HepG2 (cell line): ENCODE results near the gene PIK3CB. TPM values are rescaled to one million over a fixed set of nuclear protein-coding genes. Genes with fewer than 3 reads are reported as not detected.

Experiments
- ATAC-seq: fragments of 200-7000 bp; cut with Tn5 transposase; 3 replicates; pipeline ENCODE4 v1.9.1; 2020; ENCODE audit warnings: mild to moderate bottlenecking, moderate library complexity
- BruUV-seq: library from RNA; stranded (reverse); fragments of 400-500 nt; replicated peaks from 2 replicates; lab custom pipeline; 2021; lab: Mats Ljungman, UMichigan
- CTCF ChIA-PET: fragments of 300-600 bp; formaldehyde crosslinking; extraction: SDS; loops from one replicate; lab custom pipeline; 2021; ENCODE audit warnings: low total read pairs, inconsistent platforms, low intra/inter-chr PET ratio; lab: Yijun Ruan, JAX
- POLR2A ChIA-PET: fragments of 350-600 bp; sonication (Branson Sonifier 250); formaldehyde crosslinking; loops from one replicate; lab custom pipeline; 2020; ENCODE audit warnings: antibody characterized with exemption, inconsistent platforms; lab: Yijun Ruan, JAX
- DNase-seq: peaks from one replicate; pipeline ENCODE4 v3.0.0-alpha.2; 2015; ENCODE audit warnings: low spot score
- FAIRE-seq: peaks from 3 replicates; lab custom pipeline; 2011; peaks lifted over from hg19 to GRCh38; lab: Jason Lieb, UNC
- H2AFZ ChIP-seq: one replicate; pipeline ENCODE4 v1.6.1; 2011; ENCODE audit warnings: low read length, inconsistent platforms
- H3K27ac ChIP-seq: fragments of 300-600 bp; 3 replicates; pipeline ENCODE4 v1.8.0; 2011; ENCODE audit warnings: mixed run types, mild to moderate bottlenecking, mixed read lengths, low read length, inconsistent platforms; ENCODE audit not compliant: insufficient read depth; ENCODE audit errors: extremely low read length
- H3K27me3 ChIP-seq, 2 experiments: fragments of 200-600 bp in 1 of 2; 2 replicates in 1 of 2; 3 replicates in 1 of 2; pipeline versions ENCODE4 v1.6.0 to v1.8.0; 2011; ENCODE audit warnings: low read length in 2 of 2, mild to moderate bottlenecking in 2 of 2, moderate library complexity in 2 of 2, inconsistent platforms in 1 of 2; ENCODE audit not compliant: insufficient read depth in 2 of 2, control insufficient read depth in 1 of 2
- H3K36me3 ChIP-seq, 2 experiments: fragments of 200-600 bp in 1 of 2; replicated peaks in 1 of 2; 2 replicates in 1 of 2; 3 replicates in 1 of 2; pipeline versions ENCODE4 v1.5.1 to v1.8.0; 2011; ENCODE audit warnings: low read length in 2 of 2, inconsistent platforms in 1 of 2; ENCODE audit not compliant: insufficient read depth in 2 of 2, control insufficient read depth in 1 of 2
- H3K4me1 ChIP-seq: 2 replicates; pipeline ENCODE4 v1.5.1; 2012; ENCODE audit warnings: low read length, inconsistent platforms; ENCODE audit not compliant: insufficient read depth
- H3K4me2 ChIP-seq: 2 replicates; pipeline ENCODE4 v1.6.0; 2011; ENCODE audit warnings: low read depth, low read length, inconsistent platforms
- H3K4me3 ChIP-seq, 3 experiments: fragments of 200-600 bp in 1 of 3; sonication (generic), shearing (Covaris generic) in 1 of 3; replicated peaks in 1 of 3; 2 replicates each; pipeline ENCODE4 v1.5.1; 2011 to 2016; ENCODE audit warnings: low read length in 3 of 3, inconsistent platforms in 2 of 3, low read depth in 2 of 3, mild to moderate bottlenecking in 2 of 3, control low read depth in 1 of 3, mixed read lengths in 1 of 3; ENCODE audit not compliant: insufficient read depth in 1 of 3
- H3K79me2 ChIP-seq: one replicate; pipeline ENCODE4 v1.6.1; 2011; ENCODE audit warnings: low read length, inconsistent platforms; ENCODE audit not compliant: insufficient read depth
- H3K9ac ChIP-seq: 2 replicates; pipeline ENCODE4 v1.6.0; 2011; ENCODE audit warnings: mild to moderate bottlenecking, low read depth, low read length, inconsistent platforms; ENCODE audit not compliant: insufficient read depth
- H3K9me3 ChIP-seq: 2 replicates; pipeline ENCODE4 v1.5.1; 2012; ENCODE audit warnings: mild to moderate bottlenecking, low read length
- H4K20me1 ChIP-seq: 2 replicates; pipeline ENCODE4 v1.6.0; 2011; ENCODE audit warnings: inconsistent platforms, mild to moderate bottlenecking, low read length, moderate library complexity; ENCODE audit not compliant: insufficient read depth
- CC2D1A ChIP-seq: sonication (generic); formaldehyde crosslinking; IDR thresholded peaks from 2 replicates; pipeline ENCODE4 v1.8.1; 2023; ENCODE audit warnings: mild to moderate bottlenecking, missing genetic modification reagents
- EHMT2 ChIP-seq: fragments of 200-600 bp; sonication (generic); IDR thresholded peaks from 2 replicates; pipeline ENCODE4 v1.7.0; 2017; ENCODE audit warnings: antibody characterized with exemption, low read depth, low read length, borderline replicate concordance
- ETV5 ChIP-seq: IDR thresholded peaks from 2 replicates; pipeline ENCODE4 v1.6.1; 2018; ENCODE audit warnings: missing biosample characterization, missing genetic modification reagents, inconsistent platforms, borderline replicate concordance
- HOXA3 ChIP-seq: sonication (generic); formaldehyde crosslinking; IDR thresholded peaks from 2 replicates; pipeline ENCODE4 v1.5.0; 2020; ENCODE audit warnings: missing genetic modification reagents
- NFE2 ChIP-seq: sonication (generic); formaldehyde crosslinking; IDR thresholded peaks from 2 replicates; pipeline ENCODE4 v1.4.0; 2020; ENCODE audit warnings: missing genetic modification reagents
- RBM22 ChIP-seq: fragments of 200-400 bp; formaldehyde crosslinking; optimal IDR thresholded peaks from 2 replicates; pipeline ENCODE3; 2017; ENCODE audit warnings: mild to moderate bottlenecking, low read length, moderate library complexity
- RFX1 ChIP-seq: fragments of 450-650 bp; IDR thresholded peaks from 2 replicates; pipeline ENCODE4 v1.6.1; 2017
- YY1 ChIP-seq: IDR thresholded peaks from 2 replicates; pipeline ENCODE4 v1.6.1; 2011; ENCODE audit warnings: low read length, low read depth, moderate library complexity, mild to moderate bottlenecking; ENCODE audit not compliant: insufficient read depth, insufficient replicate concordance
- ZNF142 ChIP-seq: sonication (generic); formaldehyde crosslinking; IDR thresholded peaks from 2 replicates; pipeline ENCODE4 v1.4.0; 2020; ENCODE audit warnings: missing genetic modification reagents
- ZNF644 ChIP-seq: IDR thresholded peaks from 2 replicates; pipeline ENCODE4 v1.6.1; 2016; ENCODE audit warnings: low read depth
- ZNF720 ChIP-seq: sonication (generic); formaldehyde crosslinking; IDR thresholded peaks from 2 replicates; pipeline ENCODE4 v1.4.0; 2020; ENCODE audit warnings: missing genetic modification reagents
- WGBS: methylation state at CpG from one replicate; pipeline ENCODE4 v1.1.6; 2017; ENCODE audit warnings: low lambda C conversion rate; 5-methylcytosine and 5-hydroxymethylcytosine counted together
- in situ Hi-C: cut with HindIII; loops from 2 replicates; pipeline ENCODE4 v1.10.0; 2017; ENCODE audit warnings: low pct_unique_long_range_greater_than_20kb; ENCODE audit not compliant: extremely low pct_ligation_motif_present
- intact Hi-C: fragments of 100-400 bp; cut with micrococcal nuclease; formaldehyde crosslinking; loops from one replicate; pipeline ENCODE4 v1.10.0; 2022; ENCODE audit not compliant: unreplicated experiment
- polyA plus RNA-seq, 8 experiments: library from polyadenylated mRNA; depleted of rRNA in 3 of 8; stranded (reverse) in 7 of 8; unstranded in 1 of 8; fragments of >200 nt; fragmentation: Illumina TruSeq in 4 of 8; extraction: Trizol in 4 of 8; gene quantifications; 2 replicates each; pipeline versions ENCODE4 v1.2.1 to v1.2.3, GENCODE V29; 2011 to 2016; ENCODE audit warnings: low read depth in 4 of 8, missing spikeins in 1 of 8, mixed read lengths in 1 of 8; ENCODE audit not compliant: insufficient read depth in 1 of 8
- total RNA-seq, 5 experiments: library from RNA; depleted of rRNA; stranded (reverse); fragments of >200 nt; fragmentation: Illumina TruSeq; extraction: Trizol; gene quantifications; 2 replicates each; pipeline ENCODE4 v1.2.3, GENCODE V29; 2016; ENCODE audit warnings: low read depth in 1 of 5

Gene PIK3CB
- total and polyA plus RNA-seq, 2 of the 13 experiments (the other 11 are each of a cell fraction or from before 2014, with no cell fraction given): 6.6 to 18.7 TPM

GRCh38 chr3:138848696-138849095, 14.0 kb upstream of the PIK3CB start:
- Histone ChIP-seq H3K4me1 (peaks cover 56% of the 10 kb centered on the region), H2AFZ (no peak overlapping the region), H3K9ac (no peak overlapping the region), H3K79me2 (no peaks in the 10 kb centered on the region), H3K4me3 (no peak overlapping the region), H4K20me1 (no peaks in the 10 kb centered on the region), H3K4me2 (no peak overlapping the region), H3K36me3 (no peaks in the 10 kb centered on the region), H3K27ac (peak overlapping the region; percentile 13), H3K9me3 (no peaks in the 10 kb centered on the region), H3K27me3 (no peaks in the 10 kb centered on the region)
- ATAC-seq: no peak
- WGBS: 92% methylated on average over 4 of the region's 4 CpGs
- no peak for FAIRE-seq
- no TSS peak for BruUV-seq
- no peak for DNase-seq
- intact Hi-C loops: loop anchor here (1.0 kb wide), 1 partner anchor 15 kb away; no protein-coding TSS in a partner anchor
- CTCF ChIA-PET: no interaction called here
- in situ Hi-C loops: no loop called here
- POLR2A ChIA-PET: interaction anchor here (1.4 to 3.4 kb wide), 2 partner anchors 13 to 14 kb away, joined by 4 to 45 read pairs; partner anchors contain the start of gene PIK3CB
- no peak for TF ChIP-seq CC2D1A (CRISPR knock-in tag)
- no peak for TF ChIP-seq ZNF644 (CRISPR knock-in tag)
- TF ChIP-seq ETV5 (CRISPR knock-in tag): no peak
- no peak for TF ChIP-seq EHMT2
- TF ChIP-seq ZNF142 (CRISPR knock-in tag): no peak
- TF ChIP-seq RBM22: no peak
- TF ChIP-seq RFX1: no peak
- TF ChIP-seq YY1: no peak
- no peak for TF ChIP-seq ZNF720 (CRISPR knock-in tag)
- TF ChIP-seq NFE2 (CRISPR knock-in tag): no peak
- TF ChIP-seq HOXA3: no peak
